HG03520 (cell line): ENCODE measurements around the gene MEF2C.
A peak's percentile ranks its signal among the peaks of the same experiment; 100 is the strongest.
"Not testable (repeated sequence)": the region's sequence is repeated elsewhere in the genome, so short reads cannot be mapped to it uniquely, and the experiment has no call there.

Experiments used
- ATAC-seq: cut with Tn5 transposase; IDR thresholded peaks from one replicate; pipeline ENCODE4 v1.9.1; 2021; ENCODE audit warnings: mild to moderate bottlenecking, moderate library complexity; ENCODE audit not compliant: unreplicated experiment

The MEF2C gene

DNA sequence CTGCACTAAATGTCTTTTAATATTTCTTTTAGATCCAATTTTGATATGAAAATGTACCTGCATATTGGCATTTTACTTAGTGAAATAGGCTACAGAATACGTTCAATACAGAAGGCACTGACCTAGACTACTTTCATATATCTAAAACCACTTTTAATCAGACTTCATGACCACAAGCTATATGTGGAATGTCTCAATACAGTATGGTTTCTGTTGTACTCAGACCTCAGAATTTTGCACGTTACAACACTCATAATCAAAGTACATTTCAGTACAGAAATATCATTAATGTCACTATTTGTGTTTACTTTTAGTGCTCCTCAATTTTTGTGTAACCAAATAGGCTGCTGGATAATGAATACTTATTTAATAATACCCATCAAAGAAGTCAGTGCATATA lies 74.8 kb downstream of the MEF2C start:
- ATAC-seq: peak; percentile 86

DNA sequence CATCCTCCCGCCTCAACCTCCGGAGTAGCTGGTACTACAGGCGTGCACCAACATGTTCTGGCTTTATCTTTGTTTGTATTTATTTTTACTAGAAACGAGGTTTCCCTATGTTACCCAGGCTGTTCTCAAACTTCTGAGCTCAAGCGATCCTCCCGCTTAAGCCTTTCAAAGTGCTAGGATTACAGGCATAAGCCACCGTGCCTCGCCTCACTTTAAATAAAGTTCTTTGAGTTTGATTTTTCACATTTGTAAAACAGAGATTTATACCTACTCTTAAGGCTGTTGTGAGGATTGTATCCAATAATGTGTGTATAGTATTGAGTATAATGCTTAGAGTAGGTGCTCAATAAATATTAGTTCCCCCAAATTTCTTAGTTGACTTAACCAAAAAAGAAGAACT lies 75.7 kb downstream of the MEF2C start:
- ATAC-seq: no peak

GRCh38 chr5:88806338-88806737 lies 76.6 kb downstream of the MEF2C start:
- no peak for ATAC-seq

DNA sequence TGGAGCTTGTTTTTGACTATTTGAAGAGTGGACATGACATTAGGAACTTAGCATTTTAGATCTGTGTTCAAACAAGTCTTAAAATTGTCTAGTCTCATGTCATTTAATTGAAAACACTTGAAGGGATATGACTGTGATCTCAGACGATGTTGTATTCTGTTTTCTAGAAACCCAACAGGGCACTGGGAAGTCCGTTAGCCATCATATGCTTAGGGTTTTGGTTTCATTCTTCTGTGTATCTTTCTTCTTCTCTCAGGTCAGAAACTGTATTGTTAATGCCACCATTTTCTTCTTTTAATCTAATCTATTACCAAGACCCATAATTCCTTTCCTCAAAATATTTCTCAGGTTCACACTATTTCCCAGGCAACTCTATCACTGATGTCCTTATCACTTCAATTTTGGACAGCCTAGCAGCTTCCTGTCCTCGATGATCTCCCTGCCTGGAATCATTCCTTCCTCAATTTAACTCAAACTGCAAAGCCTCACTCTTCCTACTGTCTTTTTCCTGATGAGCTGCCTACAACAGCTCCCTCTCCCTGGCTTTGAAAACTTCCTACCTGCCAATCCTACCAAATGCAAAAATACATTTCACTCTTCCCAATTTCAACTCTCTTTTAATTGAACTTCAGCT lies 77.7 kb downstream of the MEF2C start:
- ATAC-seq: no peak

- ATAC-seq: no peak
Measured at GRCh38 chr5:88804444-88804843, 78.5 kb downstream of the MEF2C start.

GRCh38 chr5:88803309-88803708 lies 79.7 kb downstream of the MEF2C start:
- ATAC-seq: no peak

- no peak for ATAC-seq
Measured at GRCh38 chr5:88799938-88800535, 82.9 kb downstream of the MEF2C start.

- ATAC-seq: not testable (repeated sequence)
Measured at GRCh38 chr5:88798933-88799332, 84.1 kb downstream of the MEF2C start.

DNA sequence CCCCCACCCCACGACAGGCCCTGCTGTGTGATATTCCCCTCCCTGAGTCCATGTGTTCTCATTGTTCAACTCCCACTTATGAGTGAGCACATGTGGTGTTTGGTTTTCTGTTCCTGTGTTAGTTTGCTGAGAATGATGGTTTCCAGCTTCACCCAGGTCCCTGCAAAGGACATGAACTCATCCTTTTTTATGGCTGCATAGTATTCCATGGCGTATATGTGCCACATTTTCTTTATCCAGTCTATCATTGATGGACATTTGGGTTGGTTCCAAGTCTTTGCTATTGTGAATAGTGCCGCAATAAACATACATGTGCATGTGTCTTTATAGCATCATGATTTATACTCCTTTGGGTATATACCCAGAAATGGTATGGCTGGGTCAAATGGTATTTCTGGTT lies 89.2 kb downstream of the MEF2C start:
- not testable (repeated sequence) for ATAC-seq

DNA sequence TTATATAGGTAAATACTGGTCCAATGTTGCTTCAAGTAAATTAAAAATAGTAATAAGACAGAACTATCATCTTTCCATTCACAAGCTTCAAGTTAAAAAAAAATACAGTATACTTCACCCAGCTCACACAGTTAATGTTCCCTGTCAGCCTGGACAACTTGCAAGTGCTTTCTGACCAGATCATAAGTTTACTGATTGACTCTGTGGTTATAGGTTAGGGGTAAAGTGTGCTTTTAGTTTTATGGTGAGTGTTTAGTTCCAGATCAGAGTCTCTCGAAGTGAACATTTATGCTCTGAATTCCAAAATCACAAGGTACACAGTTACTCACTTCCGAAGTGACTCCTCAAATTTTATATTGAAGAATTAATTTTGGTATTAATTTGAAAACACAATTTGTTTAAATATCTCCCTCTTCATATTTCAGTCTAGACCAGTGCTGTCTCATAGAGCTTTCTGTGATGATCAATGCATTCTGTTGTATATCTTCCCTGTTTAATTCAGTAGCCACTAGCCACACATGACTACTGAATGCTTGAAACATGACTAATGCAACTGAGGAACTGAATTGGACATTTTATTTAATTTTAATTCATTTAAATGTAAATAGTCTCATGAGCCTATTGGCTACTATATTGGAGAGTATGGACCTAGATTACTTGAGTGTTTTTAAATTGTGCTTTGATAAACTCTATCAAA lies 90.7 kb downstream of the MEF2C start:
- ATAC-seq: peak; percentile 66

DNA sequence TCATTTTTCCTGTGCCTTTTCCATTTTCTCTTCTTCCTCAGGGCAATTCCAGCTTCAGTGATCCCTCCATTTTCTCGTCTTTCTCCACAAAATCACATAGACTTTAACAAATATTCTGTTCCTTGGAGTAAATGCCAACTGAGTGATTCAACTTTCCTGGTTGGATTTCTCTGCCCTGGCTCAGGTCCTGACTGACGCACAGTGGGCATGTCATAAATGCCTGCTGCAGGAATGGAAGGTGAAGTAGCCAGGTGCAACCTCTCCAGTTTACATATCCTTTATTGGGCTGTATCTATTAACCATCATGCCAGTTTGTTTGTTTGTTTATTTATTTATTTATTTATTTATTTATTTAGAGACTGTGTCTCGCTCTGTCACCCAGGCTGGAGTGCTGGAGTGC lies 95.1 kb downstream of the MEF2C start:
- ATAC-seq: no peak

DNA sequence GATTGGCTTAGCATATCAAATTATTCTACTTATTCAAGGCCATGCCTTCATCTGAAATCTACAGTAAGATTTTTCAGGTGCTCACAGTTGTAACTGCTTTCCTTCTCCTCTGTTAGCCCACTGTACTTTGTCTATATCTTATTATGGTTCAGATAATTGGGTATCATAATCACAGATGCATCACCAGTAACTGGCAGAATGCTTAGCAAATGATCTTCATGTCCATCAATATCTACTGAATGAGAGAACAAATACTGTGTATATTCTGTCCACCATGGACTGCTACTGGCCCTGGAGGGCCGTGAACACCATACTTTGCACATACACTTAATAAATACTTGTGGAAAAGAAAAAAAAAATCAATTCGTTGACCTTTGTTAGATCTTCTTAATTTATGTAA lies 96.2 kb downstream of the MEF2C start:
- no peak for ATAC-seq

GRCh38 chr5:88785746-88786565 lies 97.0 kb downstream of the MEF2C start:
- peak; percentile 39 for ATAC-seq

GRCh38 chr5:88782571-88782970 lies 100.4 kb downstream of the MEF2C start:
- no peak for ATAC-seq

DNA sequence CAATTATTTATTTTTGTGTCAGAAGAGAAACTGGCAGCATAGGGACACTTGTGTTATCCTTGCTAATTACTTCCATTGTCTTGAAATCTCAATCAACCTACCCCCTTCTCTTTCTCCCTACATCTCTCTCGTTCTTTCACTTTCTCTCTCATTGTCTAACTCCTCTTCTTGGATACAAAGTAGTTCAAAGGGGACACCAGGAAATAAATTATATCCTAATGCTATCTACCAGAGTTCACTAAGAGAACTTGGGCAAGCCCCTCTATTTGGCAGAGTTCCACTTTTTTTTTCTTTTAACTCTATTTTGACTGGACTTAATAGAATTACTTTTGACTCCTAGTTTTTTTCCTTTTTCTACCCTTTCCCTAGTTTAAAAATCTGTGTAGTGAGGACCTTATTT lies 102.2 kb downstream of the MEF2C start:
- ATAC-seq: no peak

- ATAC-seq: no peak
Measured at GRCh38 chr5:88778736-88779135, 104.2 kb downstream of the MEF2C start.

DNA sequence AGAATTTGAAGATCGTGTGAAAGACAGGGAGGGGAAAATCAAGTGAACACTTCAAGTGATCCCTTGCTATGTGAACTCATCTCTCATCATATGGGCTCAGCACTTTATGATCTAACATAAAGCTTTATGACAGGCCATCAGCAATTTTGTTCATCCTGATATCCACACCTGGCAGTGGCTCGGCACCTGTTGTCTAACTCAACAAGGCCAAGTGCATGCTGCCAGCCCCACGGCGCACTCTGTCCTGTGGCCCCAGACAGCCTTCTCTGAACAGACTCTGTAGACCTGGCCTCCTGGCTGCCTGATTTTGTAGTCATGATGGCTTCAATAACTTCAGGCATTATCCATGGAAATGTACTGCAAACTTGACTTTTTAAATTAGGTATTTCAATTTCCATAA lies 106.3 kb downstream of the MEF2C start:
- ATAC-seq: no peak

- ATAC-seq: no peak
Measured at GRCh38 chr5:88772831-88773230, 110.2 kb downstream of the MEF2C start.

DNA sequence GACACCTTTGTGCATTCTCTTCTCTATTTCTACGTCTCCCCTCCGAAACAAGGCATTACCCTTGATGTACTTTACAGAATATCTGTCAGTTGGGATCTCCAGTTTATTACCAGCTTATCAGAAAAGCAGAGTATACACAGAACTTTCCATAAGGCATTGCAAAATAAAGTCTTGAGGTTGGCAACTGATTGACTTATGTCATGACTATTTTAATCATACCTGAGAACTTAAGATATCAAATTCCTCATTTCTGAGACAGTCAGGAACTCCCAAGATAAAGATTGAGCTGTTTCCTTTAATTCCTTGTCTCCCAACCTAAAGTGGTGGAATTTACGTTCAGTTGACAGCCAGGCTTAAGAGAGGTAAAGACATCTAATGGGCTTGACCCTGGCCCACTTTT lies 110.9 kb downstream of the MEF2C start:
- ATAC-seq: no peak

GRCh38 chr5:88770276-88771257 lies 112.4 kb downstream of the MEF2C start:
- no peak for ATAC-seq
